GM12874 (cell line): Measurements from ENCODE around the gene DIS3L2.

Experiments used
- CTCF ChIP-seq: IDR thresholded peaks from 2 replicates; pipeline ENCODE4 v1.5.1; 2011; ENCODE audit warnings: low read depth, mild to moderate bottlenecking, control low read depth, low read length, moderate library complexity; ENCODE audit not compliant: insufficient read depth

The DIS3L2 gene

DNA sequence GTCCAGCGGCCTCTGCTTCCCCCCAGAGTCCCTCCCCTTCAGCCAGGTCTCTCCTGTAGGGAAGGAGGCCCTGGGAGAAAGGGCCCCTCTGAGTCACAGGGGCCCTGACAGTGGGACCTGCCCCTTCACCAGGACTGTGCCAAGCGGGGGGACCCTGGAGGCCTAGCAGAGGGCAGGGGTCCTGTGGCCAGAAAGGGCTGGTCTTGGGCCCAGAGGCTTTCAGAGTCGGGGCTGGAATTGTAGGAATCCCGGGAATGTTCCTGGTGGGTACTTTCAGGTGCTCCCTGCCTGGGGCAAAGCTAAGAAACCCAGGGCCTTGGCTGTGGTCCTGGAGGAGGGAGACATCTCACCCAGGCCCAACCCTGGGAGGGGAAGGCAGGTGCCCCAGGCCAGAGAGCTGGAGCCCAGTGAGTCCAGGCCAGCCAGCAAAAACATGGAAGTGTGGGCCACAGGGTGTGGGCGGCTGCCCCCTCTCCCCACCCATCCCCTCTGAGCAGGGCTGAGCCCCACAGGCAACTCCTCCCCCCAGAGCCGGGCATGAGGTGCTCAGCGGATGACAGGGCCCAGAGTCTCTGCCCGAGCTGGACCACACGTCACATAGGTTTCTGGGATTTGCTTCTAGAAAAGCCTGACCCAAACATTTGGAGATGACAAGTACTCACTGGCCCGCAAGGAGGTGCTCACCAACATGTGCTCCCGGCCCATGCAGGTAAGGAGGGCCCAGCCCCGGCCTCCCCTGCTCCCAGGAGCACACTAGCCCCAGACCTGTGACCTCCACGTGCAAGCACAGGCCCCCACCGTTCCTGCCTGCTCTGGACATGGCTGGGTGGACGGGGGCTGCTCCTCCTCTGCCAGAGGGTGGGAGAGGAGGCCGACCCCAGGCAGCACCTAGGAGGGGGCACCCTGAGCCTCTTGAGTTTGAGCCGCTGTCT, 368.8 kb downstream of the DIS3L2 start:
- no peak for TF ChIP-seq CTCF

- TF ChIP-seq CTCF, result no peak
Measured at GRCh38 chr2:232332940-232333259, 371.4 kb downstream of the DIS3L2 start.

GRCh38 chr2:232333361-232334135, 372.0 kb downstream of the DIS3L2 start:
- peak; percentile 51 for TF ChIP-seq CTCF

- peak; percentile 61 for TF ChIP-seq CTCF
Measured at GRCh38 chr2:232335206-232335858, 373.8 kb downstream of the DIS3L2 start.

DNA sequence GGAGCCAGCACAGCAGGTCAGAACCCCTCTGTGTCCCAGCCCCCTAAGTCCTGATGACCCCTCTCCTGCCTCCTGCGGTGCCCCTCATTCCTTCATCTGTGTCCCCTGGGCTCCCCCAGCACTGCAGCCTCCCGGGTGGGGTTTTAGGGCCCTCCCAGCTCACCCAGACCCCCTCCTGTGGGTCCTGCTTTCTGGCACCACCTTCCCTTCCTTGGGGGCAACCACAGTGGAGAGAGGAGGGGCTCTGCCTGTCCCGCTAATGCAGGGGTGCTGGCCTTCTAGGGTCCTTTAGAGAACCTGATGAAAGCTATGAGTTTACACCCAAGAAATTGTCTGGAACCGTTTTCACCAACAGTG, 374.3 kb downstream of the DIS3L2 start:
- no peak for TF ChIP-seq CTCF

DNA sequence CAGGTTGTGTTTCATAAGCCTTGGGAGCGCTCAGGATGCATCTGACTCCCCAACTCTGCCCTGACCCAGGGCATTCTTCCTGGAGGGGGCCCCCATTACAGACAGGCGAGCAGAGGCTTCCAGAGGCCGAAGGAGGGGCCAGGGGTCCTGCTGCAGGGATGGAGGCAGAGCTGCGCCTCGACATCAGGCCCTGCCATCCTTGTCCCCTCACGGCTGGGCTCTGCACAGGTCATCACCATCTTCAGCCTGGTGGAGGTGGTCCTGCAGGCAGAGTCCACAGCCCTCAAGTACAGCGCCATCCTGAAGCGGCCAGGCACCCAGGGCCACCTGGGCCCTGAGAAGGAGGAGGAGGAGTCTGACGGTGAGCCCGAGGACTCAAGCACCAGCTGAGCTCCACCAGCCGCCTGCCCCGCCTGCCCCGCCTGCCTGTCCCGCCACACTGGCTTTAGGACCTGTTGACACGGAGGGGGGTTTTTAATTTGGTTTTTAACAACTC, 374.8 kb downstream of the DIS3L2 start:
- no peak for TF ChIP-seq CTCF
